Lower lobe of right lung (tissue), 2 donors: ENCODE data around the gene CADPS2. TPM values are rescaled to one million over a fixed set of nuclear protein-coding genes. Genes with fewer than 3 reads are reported as not detected.

Experiments
- ATAC-seq, 2 donors: fragments of 200-7000 bp; cut with Tn5 transposase; one replicate each; pipeline ENCODE4 v1.9.1; 2020 to 2022; ENCODE audit warnings: mild to moderate bottlenecking in 2 of 2, moderate library complexity in 2 of 2
- DNase-seq: peaks from one replicate; pipeline ENCODE4 v3.0.0-alpha.2; 2020
- H3K27ac ChIP-seq: fragments of 200-600 bp; one replicate; pipeline ENCODE4 v1.8.0; 2022
- H3K27me3 ChIP-seq: fragments of 200-600 bp; one replicate; pipeline ENCODE4 v1.8.0; 2022; ENCODE audit warnings: low read depth
- H3K36me3 ChIP-seq: fragments of 200-600 bp; one replicate; pipeline ENCODE4 v1.8.0; 2022; ENCODE audit warnings: mild to moderate bottlenecking
- H3K4me1 ChIP-seq: fragments of 200-600 bp; one replicate; pipeline ENCODE4 v1.8.0; 2022
- H3K4me3 ChIP-seq: fragments of 200-600 bp; one replicate; pipeline ENCODE4 v1.8.0; 2022; ENCODE audit warnings: mild to moderate bottlenecking
- H3K9me3 ChIP-seq: fragments of 200-600 bp; one replicate; pipeline ENCODE4 v1.8.0; 2022
- intact Hi-C: fragments of 100-400 bp; cut with DNase I; formaldehyde crosslinking; loops from one replicate; pipeline ENCODE4 v1.11.0; 2022
- total RNA-seq: library from RNA; stranded (reverse); fragmentation: NEBNext Ultra II Directional; extraction: Animal tissue kit (Norgen Biotek cat#: 25700); gene quantifications from one replicate; pipeline ENCODE4 v1.2.1, GENCODE V29; 2021
- TF ChIP-seq, protein P1 (sequence below): fragments of 200-600 bp; IDR thresholded peaks from one replicate; pipeline ENCODE4 v1.8.0; 2022; ENCODE audit warnings: antibody characterized with exemption, mild to moderate bottlenecking
- donor health status: DM: no; HTN: yes; CAD: no; lungs with severe emphysema.

Gene CADPS2
- total RNA-seq, 1 donor from 2014 or later = 41.1 TPM

DNA sequence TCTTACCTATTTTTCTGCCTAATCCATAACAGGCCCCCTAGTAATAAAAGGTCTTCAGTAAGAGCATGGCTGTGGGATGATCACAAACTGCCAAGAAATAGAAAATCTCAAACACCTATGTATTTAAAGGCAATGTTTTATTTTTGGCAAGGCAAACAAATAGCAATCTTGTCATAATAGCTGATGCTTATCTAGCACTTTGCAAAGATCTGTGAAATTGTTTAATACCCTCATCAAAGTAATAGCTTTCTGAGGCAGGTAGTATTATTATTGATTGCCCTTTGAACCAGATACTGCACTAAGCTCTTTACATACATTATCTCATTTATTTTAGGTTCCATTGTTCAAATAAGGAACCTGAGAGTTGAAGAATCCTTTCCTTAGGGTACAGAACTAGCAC lies 1.6 kb upstream of the CADPS2 start:
- Histone ChIP-seq H3K4me3 (no peak overlapping the region), H3K27ac (no peak overlapping the region), H3K4me1 (peaks cover 26% of the 10 kb centered on the region), H3K9me3 (no peaks in the 10 kb centered on the region), H3K27me3 (no peaks in the 10 kb centered on the region), H3K36me3 (no peaks in the 10 kb centered on the region)
- ATAC-seq (no peak), DNase-seq (no peak)
- TF ChIP-seq, protein P1, sequence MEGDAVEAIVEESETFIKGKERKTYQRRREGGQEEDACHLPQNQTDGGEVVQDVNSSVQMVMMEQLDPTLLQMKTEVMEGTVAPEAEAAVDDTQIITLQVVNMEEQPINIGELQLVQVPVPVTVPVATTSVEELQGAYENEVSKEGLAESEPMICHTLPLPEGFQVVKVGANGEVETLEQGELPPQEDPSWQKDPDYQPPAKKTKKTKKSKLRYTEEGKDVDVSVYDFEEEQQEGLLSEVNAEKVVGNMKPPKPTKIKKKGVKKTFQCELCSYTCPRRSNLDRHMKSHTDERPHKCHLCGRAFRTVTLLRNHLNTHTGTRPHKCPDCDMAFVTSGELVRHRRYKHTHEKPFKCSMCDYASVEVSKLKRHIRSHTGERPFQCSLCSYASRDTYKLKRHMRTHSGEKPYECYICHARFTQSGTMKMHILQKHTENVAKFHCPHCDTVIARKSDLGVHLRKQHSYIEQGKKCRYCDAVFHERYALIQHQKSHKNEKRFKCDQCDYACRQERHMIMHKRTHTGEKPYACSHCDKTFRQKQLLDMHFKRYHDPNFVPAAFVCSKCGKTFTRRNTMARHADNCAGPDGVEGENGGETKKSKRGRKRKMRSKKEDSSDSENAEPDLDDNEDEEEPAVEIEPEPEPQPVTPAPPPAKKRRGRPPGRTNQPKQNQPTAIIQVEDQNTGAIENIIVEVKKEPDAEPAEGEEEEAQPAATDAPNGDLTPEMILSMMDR = no peak
- intact Hi-C loops = no loop called here

DNA sequence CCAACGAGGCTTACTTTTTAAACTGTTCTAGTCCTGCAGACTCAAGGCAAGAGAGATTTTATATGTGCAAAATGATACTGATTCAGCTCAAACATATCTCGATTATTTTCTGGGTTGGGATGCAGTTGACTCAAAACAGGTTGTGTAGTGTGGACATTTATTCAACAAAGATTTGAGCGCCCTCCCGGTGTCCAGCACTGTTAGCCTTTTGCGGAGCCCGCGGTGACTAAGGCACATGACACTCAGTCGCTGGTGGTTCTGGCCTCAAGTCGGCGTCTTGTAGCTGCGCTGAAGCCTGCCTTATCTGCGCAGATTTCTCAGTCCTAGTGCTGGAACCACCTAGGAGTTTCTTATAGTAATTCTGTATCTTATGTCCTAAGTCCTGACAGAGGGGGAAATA lies 938 bp upstream of the CADPS2 start:
- DNase-seq = peak; percentile 67
- Histone ChIP-seq H3K9me3 (no peaks in the 10 kb centered on the region), H3K4me1 (peaks cover 32% of the 10 kb centered on the region), H3K27me3 (no peaks in the 10 kb centered on the region), H3K27ac (peak overlapping the region; percentile 93), H3K36me3 (no peaks in the 10 kb centered on the region), H3K4me3 (peak overlapping the region; percentile 84)
- TF ChIP-seq, protein P1 = peak; percentile 38
- peak; percentile 75 to 81 for ATAC-seq
- intact Hi-C loops = no loop called here

DNA sequence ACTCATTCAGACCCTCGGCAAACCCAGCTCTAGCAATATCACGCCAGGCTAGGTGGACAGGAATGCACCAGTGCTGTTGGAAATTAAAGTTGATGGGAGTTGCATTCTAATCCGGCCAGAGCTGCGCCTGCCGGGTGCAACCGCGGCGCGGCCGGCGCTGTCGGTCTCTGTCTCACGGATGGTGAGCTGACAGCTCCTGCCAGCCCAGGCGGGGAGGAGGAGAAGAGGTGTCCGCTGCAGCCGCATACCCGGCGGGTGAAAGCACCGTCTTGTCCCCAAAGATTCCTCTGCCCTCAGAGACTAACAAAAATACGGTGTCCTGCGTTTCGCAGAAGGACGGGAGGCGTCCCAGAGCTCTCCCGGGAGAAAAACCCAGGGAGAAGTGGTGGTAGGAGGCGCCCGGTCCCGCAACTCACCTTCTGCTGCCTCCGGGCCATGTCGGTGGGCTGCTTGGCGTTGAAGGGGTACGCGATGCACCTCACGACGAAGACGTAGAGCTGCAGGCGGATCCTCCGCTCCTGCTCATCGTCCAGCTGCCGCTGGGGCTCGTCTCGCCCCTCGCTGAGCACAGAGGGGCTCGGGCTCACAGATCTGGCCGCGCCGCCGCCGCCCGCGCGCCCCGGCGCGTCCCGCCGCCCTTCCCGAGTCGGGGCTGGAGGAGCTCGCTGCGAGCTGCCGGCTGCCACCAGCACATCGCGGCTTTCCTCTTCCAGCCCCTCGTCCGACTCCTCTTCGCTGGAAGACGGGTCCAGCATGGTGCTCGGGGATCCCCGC lies 490 bp downstream of the CADPS2 start:
- H3K9me3 ChIP-seq = no peaks in the 10 kb centered on the region
- peak overlapping the region; percentile 84 for H3K4me3 ChIP-seq
- peaks cover 43% of the 10 kb centered on the region for H3K4me1 ChIP-seq
- DNase-seq = peak; percentile 45
- TF ChIP-seq, protein P1 = peak; percentile 10
- peak overlapping the region; percentile 93 for H3K27ac ChIP-seq
- H3K27me3 ChIP-seq = no peaks in the 10 kb centered on the region
- intact Hi-C loops = no loop called here
- ATAC-seq = peak; percentile 53 to 58
- H3K36me3 ChIP-seq = no peaks in the 10 kb centered on the region

DNA sequence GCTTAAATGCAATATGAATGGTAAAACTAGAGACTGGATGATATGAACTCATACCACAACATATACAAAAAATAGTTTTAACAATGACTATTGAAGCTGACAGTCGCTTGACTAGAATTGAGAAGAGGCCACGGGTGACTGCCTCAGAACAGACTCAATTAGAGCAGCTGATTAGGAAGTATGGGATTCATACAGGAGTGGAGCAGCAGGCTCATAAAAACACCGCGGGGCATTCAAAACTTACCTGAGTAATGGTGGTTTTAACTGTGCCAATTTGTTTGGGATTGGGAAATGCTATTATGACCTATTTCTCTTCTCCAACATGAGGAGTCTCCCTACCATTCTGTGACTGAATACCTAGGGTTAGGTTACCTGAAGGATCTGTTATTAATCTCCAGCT lies 2.1 kb downstream of the CADPS2 start:
- Histone ChIP-seq H3K9me3 (no peaks in the 10 kb centered on the region), H3K4me3 (peak overlapping the region; percentile 84), H3K27me3 (no peaks in the 10 kb centered on the region), H3K36me3 (no peaks in the 10 kb centered on the region), H3K27ac (no peak overlapping the region), H3K4me1 (peaks cover 58% of the 10 kb centered on the region)
- intact Hi-C loops = no loop called here
- ATAC-seq (no peak), DNase-seq (no peak)
- TF ChIP-seq, protein P1 = no peak

DNA sequence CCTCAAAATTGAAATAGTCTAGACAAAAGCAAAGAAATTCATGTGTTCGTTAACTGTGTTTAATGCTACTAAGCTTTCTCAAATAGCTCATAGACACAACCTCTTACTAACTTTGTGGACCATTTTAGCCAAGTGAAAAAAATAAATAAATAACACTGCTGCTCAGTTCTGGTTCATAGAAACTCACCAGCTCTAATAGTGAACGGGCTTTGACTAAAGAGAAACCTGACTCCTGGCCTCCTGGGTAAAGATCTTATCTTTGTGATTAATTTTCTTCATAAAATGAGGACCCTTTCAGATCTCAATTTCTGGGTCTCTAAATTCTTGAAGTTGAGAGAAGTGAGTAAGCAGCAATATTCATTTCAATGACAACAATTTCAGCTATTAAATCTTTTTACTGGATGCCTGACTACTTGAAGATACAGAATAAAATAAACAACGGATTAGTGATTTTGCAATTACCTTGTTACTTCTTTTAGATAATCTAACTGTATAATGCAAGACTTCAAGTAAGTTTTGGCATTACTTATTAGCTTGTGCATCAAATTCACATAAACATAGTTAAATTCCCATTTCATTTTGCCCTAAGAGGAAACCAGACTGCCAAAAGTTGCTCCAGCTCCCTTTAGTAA lies 3.1 kb downstream of the CADPS2 start:
- TF ChIP-seq, protein P1 = no peak
- ATAC-seq = no peak
- intact Hi-C loops = no loop called here
- Histone ChIP-seq H3K36me3 (no peaks in the 10 kb centered on the region), H3K4me1 (peaks cover 58% of the 10 kb centered on the region), H3K4me3 (peak overlapping the region; percentile 84), H3K27ac (peak overlapping the region; percentile 19), H3K9me3 (no peaks in the 10 kb centered on the region), H3K27me3 (no peaks in the 10 kb centered on the region)
- DNase-seq = no peak
